ENCODE measurements around the gene ARID3B. TPM values are rescaled to one million over a fixed set of nuclear protein-coding genes. Genes with fewer than 3 reads are reported as not detected.

The ARID3B gene
- polyA plus RNA-seq, 1 experiment: 1.6 TPM

DNA sequence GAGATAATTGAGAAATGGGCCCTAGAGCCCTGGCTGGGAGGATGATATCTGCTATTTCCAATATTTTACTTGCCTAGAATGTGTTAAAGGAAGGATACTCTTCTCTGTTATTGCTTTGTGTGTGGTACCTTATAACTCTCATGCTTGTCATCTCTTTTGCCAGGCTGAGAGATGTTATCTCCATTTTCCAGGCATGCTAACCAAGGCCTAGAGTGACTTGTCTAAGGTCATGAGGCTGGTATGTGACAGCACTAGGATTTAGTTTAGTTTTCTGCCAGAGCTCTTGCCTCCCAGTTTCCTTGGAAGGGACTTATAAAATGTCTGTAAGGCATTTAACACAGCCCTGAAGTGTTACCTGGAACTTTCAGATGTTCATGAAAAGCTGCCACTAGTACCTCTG, 76.0 kb downstream of the ARID3B start:
- ChIA-PET CTCF (interaction anchor here (1.0 to 3.9 kb wide), 5 partner anchors 13 to 235 kb away, joined by 3 to 41 read pairs (median 9); no protein-coding TSS in a partner anchor), POLR2A (interaction anchor here (0.6 to 1.3 kb wide), 4 partner anchors 10 to 137 kb away, joined by 3 to 6 read pairs (median 3); no protein-coding TSS in a partner anchor)
- Histone ChIP-seq H3K4me3 (ENCODE audit: low read depth, low read length) (peak overlapping the region; percentile 96), H3K9me3 (ENCODE audit: control insufficient read depth, insufficient read depth, low read length) (peaks cover 5% of the 10 kb centered on the region; the same call in 1 of the 2 replicates), H3K27me3 (ENCODE audit: control insufficient read depth, insufficient read depth, low read length) (peaks cover under 1% of the 10 kb centered on the region), H3K27ac (ENCODE audit: low read depth, low read length) (no peak overlapping the region)
- no peak for TF ChIP-seq CTCF (IDR thresholded peaks at IDR 0.05; ENCODE audit: low read depth, low read length)
- DNase-seq (ENCODE audit: low read depth, low spot score): no peak

GRCh38 chr15:74618841-74619596, 78.0 kb downstream of the ARID3B start:
- DNase-seq (ENCODE audit: low read depth, low spot score): no peak
- no peak for TF ChIP-seq CTCF (IDR thresholded peaks at IDR 0.05; ENCODE audit: low read depth, low read length)
- H3K9me3 ChIP-seq (ENCODE audit: control insufficient read depth, insufficient read depth, low read length): peaks cover 5% of the 10 kb centered on the region; the same call in 1 of the 2 replicates
- no peak overlapping the region for H3K27ac ChIP-seq (ENCODE audit: low read depth, low read length)
- POLR2A ChIA-PET: no interaction called here
- no peaks in the 10 kb centered on the region for H3K27me3 ChIP-seq (ENCODE audit: control insufficient read depth, insufficient read depth, low read length)
- no peak overlapping the region for H3K4me3 ChIP-seq (ENCODE audit: low read depth, low read length)
- CTCF ChIA-PET: interaction anchor here (1.0 to 3.9 kb wide), 4 partner anchors 11 to 244 kb away, joined by 3 to 41 read pairs (median 10); no protein-coding TSS in a partner anchor

DNA sequence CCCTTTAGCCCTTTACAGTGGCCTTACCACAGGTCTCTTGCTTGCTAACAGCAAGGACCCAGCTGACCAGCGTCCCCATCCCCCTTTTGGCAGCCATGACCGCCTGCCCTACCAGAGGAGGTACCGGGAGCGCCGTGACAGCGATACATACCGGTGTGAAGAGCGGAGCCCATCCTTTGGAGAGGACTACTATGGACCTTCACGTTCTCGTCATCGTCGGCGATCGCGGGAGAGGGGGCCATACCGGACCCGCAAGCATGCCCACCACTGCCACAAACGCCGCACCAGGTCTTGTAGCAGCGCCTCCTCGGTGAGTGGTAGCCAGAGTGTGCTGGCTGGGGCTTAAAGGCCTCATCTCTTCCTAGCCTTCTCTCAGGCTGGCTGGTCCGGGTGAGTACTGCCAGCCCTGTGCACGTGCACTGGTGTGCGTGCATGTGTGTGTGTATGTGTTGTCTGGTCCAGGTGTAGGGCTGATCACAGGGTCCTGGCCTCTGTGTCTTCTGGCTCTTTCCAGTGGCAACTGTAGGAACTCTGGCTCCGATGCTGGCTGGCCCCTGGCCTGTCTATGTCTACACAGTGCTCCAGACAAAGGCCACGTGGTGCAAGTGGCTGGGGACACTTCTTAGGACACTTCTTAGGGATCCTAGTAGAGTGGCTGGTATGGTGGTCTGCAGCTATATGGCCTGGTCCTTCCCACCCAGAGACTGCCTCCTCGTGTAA, 79.1 kb downstream of the ARID3B start:
- peaks cover 5% of the 10 kb centered on the region; the same call in 1 of the 2 replicates for H3K9me3 ChIP-seq (ENCODE audit: control insufficient read depth, insufficient read depth, low read length)
- no peaks in the 10 kb centered on the region for H3K27me3 ChIP-seq (ENCODE audit: control insufficient read depth, insufficient read depth, low read length)
- POLR2A ChIA-PET: no interaction called here
- DNase-seq (ENCODE audit: low read depth, low spot score): no peak
- no peak overlapping the region for H3K4me3 ChIP-seq (ENCODE audit: low read depth, low read length)
- CTCF ChIA-PET: interaction anchor here (2.0 to 3.9 kb wide), 2 partner anchors 10 to 11 kb away, joined by 18 to 41 read pairs; no protein-coding TSS in a partner anchor
- TF ChIP-seq CTCF (IDR thresholded peaks at IDR 0.05; ENCODE audit: low read depth, low read length): no peak
- H3K27ac ChIP-seq (ENCODE audit: low read depth, low read length): no peak overlapping the region

- no peak for DNase-seq (ENCODE audit: low read depth, low spot score)
- Histone ChIP-seq H3K9me3 (ENCODE audit: control insufficient read depth, insufficient read depth, low read length) (peaks cover 5% of the 10 kb centered on the region; the same call in 1 of the 2 replicates), H3K4me3 (ENCODE audit: low read depth, low read length) (no peak overlapping the region), H3K27ac (ENCODE audit: low read depth, low read length) (no peak overlapping the region), H3K27me3 (ENCODE audit: control insufficient read depth, insufficient read depth, low read length) (no peaks in the 10 kb centered on the region)
- TF ChIP-seq CTCF (IDR thresholded peaks at IDR 0.05; ENCODE audit: low read depth, low read length): peak; percentile 93
- ChIA-PET CTCF (interaction anchor here (0.5 to 2.0 kb wide), 12 partner anchors 9 to 247 kb away, joined by 3 to 18 read pairs (median 4); no protein-coding TSS in a partner anchor), POLR2A (no interaction called here)
Observed at GRCh38 chr15:74620636-74621545, 79.9 kb downstream of the ARID3B start.
